Endothelial cell of umbilical vein (primary cell): ENCODE results near the gene FANCE. TPM values are rescaled to one million over a fixed set of nuclear protein-coding genes. Genes with fewer than 3 reads are reported as not detected.

Experiments
- BruUV-seq: library from RNA; stranded (reverse); fragments of 400-500 nt; replicated peaks from 2 replicates; lab custom pipeline; 2021; lab: Mats Ljungman, UMichigan
- CTCF ChIA-PET: fragments of 300-600, 350-600 bp; sonication (Branson Sonifier 250); formaldehyde crosslinking; loops from one replicate; lab custom pipeline; 2021; ENCODE audit warnings: antibody characterized with exemption, inconsistent platforms; lab: Charles Lee
- POLR2A ChIA-PET: fragments of 300-600, 350-600 bp; sonication (Branson Sonifier 250); formaldehyde crosslinking; loops from one replicate; lab custom pipeline; 2021; ENCODE audit warnings: antibody characterized with exemption, inconsistent platforms; lab: Charles Lee
- DNase-seq: peaks from one replicate; pipeline ENCODE4 v3.0.0-alpha.2; 2011; ENCODE audit warnings: low read depth, low spot score
- FAIRE-seq: peaks from 2 replicates; lab custom pipeline; 2011; peaks lifted over from hg19 to GRCh38; lab: Jason Lieb, UNC
- H2AFZ ChIP-seq: 2 replicates; pipeline ENCODE4 v1.6.0; 2012; ENCODE audit warnings: low read depth, low read length, control low read depth, inconsistent platforms
- H3K27ac ChIP-seq: 2 replicates; pipeline ENCODE4 v1.5.1; 2011; ENCODE audit warnings: low read depth, mild to moderate bottlenecking, control low read depth, low read length, moderate library complexity; ENCODE audit not compliant: insufficient read depth
- H3K27me3 ChIP-seq, 2 experiments: 2 replicates each; pipeline versions ENCODE4 v1.6.0 to v1.6.1; 2011; ENCODE audit warnings: low read length in 2 of 2, mixed read lengths in 1 of 2; ENCODE audit not compliant: control insufficient read depth in 2 of 2, insufficient read depth in 2 of 2
- H3K36me3 ChIP-seq, 2 experiments: 2 replicates in 1 of 2; 3 replicates in 1 of 2; pipeline ENCODE4 v1.5.1; 2011; ENCODE audit warnings: low read length in 2 of 2, mild to moderate bottlenecking in 1 of 2, moderate library complexity in 1 of 2; ENCODE audit not compliant: control insufficient read depth in 2 of 2, insufficient read depth in 2 of 2; ENCODE audit errors: extremely low read depth in 1 of 2
- H3K4me1 ChIP-seq: 3 replicates; pipeline ENCODE4 v1.5.1; 2011; ENCODE audit warnings: mild to moderate bottlenecking, low read length; ENCODE audit not compliant: control insufficient read depth, insufficient read depth; ENCODE audit errors: extremely low read depth
- H3K4me2 ChIP-seq: 2 replicates; pipeline ENCODE4 v1.6.1; 2011; ENCODE audit warnings: low read length, control low read depth, mixed read lengths; ENCODE audit not compliant: insufficient read depth
- H3K4me3 ChIP-seq, 3 experiments: fragments of 200-600 bp in 1 of 3; sonication (generic), shearing (Covaris generic) in 1 of 3; replicated peaks in 1 of 3; 2 replicates each; pipeline ENCODE4 v1.5.1; 2011 to 2016; ENCODE audit warnings: control low read depth in 3 of 3, low read length in 3 of 3, mild to moderate bottlenecking in 2 of 3, inconsistent platforms in 1 of 3, low read depth in 1 of 3, moderate library complexity in 1 of 3; ENCODE audit not compliant: insufficient read depth in 1 of 3
- H3K79me2 ChIP-seq: 2 replicates; pipeline ENCODE4 v1.6.0; 2012; ENCODE audit warnings: low read length, inconsistent platforms; ENCODE audit not compliant: control insufficient read depth, insufficient read depth
- H3K9ac ChIP-seq: replicated peaks from 2 replicates; pipeline ENCODE3; 2011; ENCODE audit warnings: low read length, control low read depth; ENCODE audit not compliant: insufficient read depth; ENCODE audit errors: extremely low read depth
- H3K9me1 ChIP-seq: replicated peaks from 3 replicates; pipeline ENCODE4 v1.6.0; 2011; ENCODE audit warnings: mild to moderate bottlenecking, low read length; ENCODE audit not compliant: control insufficient read depth, insufficient read depth; ENCODE audit errors: extremely low read depth
- H3K9me3 ChIP-seq: replicated peaks from 2 replicates; pipeline ENCODE4 v1.5.1; 2012; ENCODE audit warnings: low read length, inconsistent platforms; ENCODE audit not compliant: control insufficient read depth, insufficient read depth
- H4K20me1 ChIP-seq: replicated peaks from 2 replicates; pipeline ENCODE3; 2011; ENCODE audit warnings: mild to moderate bottlenecking, low read length; ENCODE audit not compliant: control insufficient read depth, insufficient read depth; ENCODE audit errors: extremely low read depth
- CTCF ChIP-seq, 2 donors: IDR thresholded peaks; 1 replicate in 1 of 2; 2 replicates in 1 of 2; pipeline ENCODE4 v1.5.1; 2011; ENCODE audit warnings: low read length in 2 of 2, mild to moderate bottlenecking in 2 of 2, moderate library complexity in 2 of 2, control low read depth in 1 of 2, inconsistent platforms in 1 of 2, low read depth in 1 of 2; ENCODE audit not compliant: insufficient read depth in 1 of 2; ENCODE audit errors: extremely low read depth in 1 of 2
- EZH2 ChIP-seq: IDR thresholded peaks from 2 replicates; pipeline ENCODE4 v1.6.1; 2012; ENCODE audit warnings: borderline replicate concordance, low read depth, mild to moderate bottlenecking, moderate library complexity, low read length, inconsistent platforms; ENCODE audit not compliant: severe bottlenecking
- FOS ChIP-seq: IDR thresholded peaks from 2 replicates; pipeline ENCODE4 v1.6.1; 2011; ENCODE audit warnings: mild to moderate bottlenecking, low read length, moderate library complexity, borderline replicate concordance; ENCODE audit not compliant: insufficient read depth
- GATA2 ChIP-seq: IDR thresholded peaks from 2 replicates; pipeline ENCODE4 v1.7.0; 2011; ENCODE audit warnings: low read depth, mild to moderate bottlenecking, moderate library complexity, mixed read lengths, low read length; ENCODE audit not compliant: insufficient read length, insufficient read depth
- JUN ChIP-seq: IDR thresholded peaks from 2 replicates; pipeline ENCODE4 v1.6.1; 2011; ENCODE audit warnings: borderline replicate concordance, low read depth; ENCODE audit not compliant: insufficient read length, insufficient read depth
- MAX ChIP-seq: IDR thresholded peaks from 2 replicates; pipeline ENCODE4 v1.6.1; 2011; ENCODE audit not compliant: insufficient read depth, insufficient read length
- MYC ChIP-seq: IDR thresholded peaks from one replicate; pipeline ENCODE4 v1.6.1; 2011; ENCODE audit warnings: mild to moderate bottlenecking, low read depth, low read length
- POLR2A ChIP-seq: IDR thresholded peaks from 2 replicates; pipeline ENCODE4 v1.6.1; 2012; ENCODE audit warnings: low read depth, mild to moderate bottlenecking, control low read depth, low read length
- POLR2AphosphoS5 ChIP-seq: IDR thresholded peaks from 2 replicates; pipeline ENCODE4 v1.6.1; 2012; ENCODE audit warnings: low read depth, mild to moderate bottlenecking, control low read depth, low read length, moderate library complexity; ENCODE audit not compliant: insufficient read depth
- dilution Hi-C: fragments of 300-500 bp; cut with MboI; formaldehyde crosslinking; loops from one replicate; pipeline ENCODE4 v1.15.0; 2019; ENCODE audit warnings: low sequenced_read_pairs; ENCODE audit not compliant: extremely low pct_ligation_motif_present
- intact Hi-C: fragments of 100-400 bp; cut with micrococcal nuclease; formaldehyde crosslinking; loops from one replicate; pipeline ENCODE4 v1.10.0; 2022
- polyA plus RNA-seq, 4 experiments: library from polyadenylated mRNA; depleted of rRNA in 3 of 4; stranded (reverse) in 3 of 4; unstranded in 1 of 4; fragments of >200 nt; gene quantifications; 2 replicates each; pipeline versions ENCODE4 v1.2.1 to v1.2.3, GENCODE V29; 2011 to 2012; ENCODE audit warnings: missing spikeins in 1 of 4
- total RNA-seq: library from RNA; stranded (reverse); gene quantifications from 2 replicates; pipeline ENCODE4 v1.2.3, GENCODE V29; 2021

FANCE gene
- total and polyA plus RNA-seq, 2 donors (not counting 3 experiments of a cell fraction or from before 2014, with no cell fraction given), result 9.1 to 12.7 TPM

- dilution Hi-C loops, result no loop called here
- POLR2A ChIA-PET, result no interaction called here
- no peak overlapping the region for H3K27ac ChIP-seq
Measured at GRCh38 chr6:35429463-35429862, 22.7 kb upstream of the FANCE start.

More at GRCh38 chr6:35429463-35429862, 22.7 kb upstream of the FANCE start:
- H3K9me1 ChIP-seq, result no peaks in the 10 kb centered on the region
- H3K27me3 ChIP-seq, result no peaks in the 10 kb centered on the region
- H3K4me3 ChIP-seq, result no peak overlapping the region
- H4K20me1 ChIP-seq, result no peaks in the 10 kb centered on the region
- CTCF ChIA-PET, result no interaction called here
- TF ChIP-seq MYC (no peak), JUN (no peak), POLR2A (no peak), GATA2 (no peak), FOS (no peak), EZH2 (no peak), CTCF (IDR thresholded peaks at IDR 0.05; ENCODE audit: extremely low read depth in 1 of 2, insufficient read depth in 1 of 2, low read depth in 1 of 2, low read length in 2 of 2) (no peak), MAX (no peak), POLR2AphosphoS5 (no peak)
- H2AFZ ChIP-seq, result no peak overlapping the region
- no TSS peak for BruUV-seq
- FAIRE-seq, result no peak
- intact Hi-C loops, result loop anchor here (5.0 kb wide), 1 partner anchor 238 kb away; no protein-coding TSS in a partner anchor
- H3K79me2 ChIP-seq, result no peaks in the 10 kb centered on the region
- DNase-seq, result no peak
- H3K9ac ChIP-seq, result no peak overlapping the region
- H3K9me3 ChIP-seq, result peaks cover 2% of the 10 kb centered on the region
- H3K36me3 ChIP-seq, result peaks cover 0 to 2% of the 10 kb centered on the region in 2 experiments
- H3K4me1 ChIP-seq, result peaks cover 46% of the 10 kb centered on the region
- no peak overlapping the region for H3K4me2 ChIP-seq
